Gastroesophageal sphincter (tissue), 3 donors: ENCODE results near the gene KLF5.

Experiments used
- CTCF ChIP-seq, 4 experiments: fragments of 200-600 bp in 2 of 4; fragments of 450-650 bp in 2 of 4; sonication (generic) in 1 of 4; IDR thresholded peaks; one replicate each; pipeline ENCODE4 v1.5.1; 2017 to 2019; ENCODE audit warnings: antibody characterized with exemption in 4 of 4, mild to moderate bottlenecking in 2 of 4, moderate library complexity in 2 of 4
- EP300 ChIP-seq: sonication (generic); formaldehyde crosslinking; IDR thresholded peaks from one replicate; pipeline ENCODE4 v1.6.1; 2017; ENCODE audit warnings: antibody characterized with exemption, mild to moderate bottlenecking
- POLR2A ChIP-seq, 2 donors: fragments of 450-650 bp; IDR thresholded peaks; one replicate each; pipeline ENCODE4 v1.6.1; 2017; ENCODE audit warnings: antibody characterized with exemption in 2 of 2, mild to moderate bottlenecking in 2 of 2, moderate library complexity in 1 of 2

DNA sequence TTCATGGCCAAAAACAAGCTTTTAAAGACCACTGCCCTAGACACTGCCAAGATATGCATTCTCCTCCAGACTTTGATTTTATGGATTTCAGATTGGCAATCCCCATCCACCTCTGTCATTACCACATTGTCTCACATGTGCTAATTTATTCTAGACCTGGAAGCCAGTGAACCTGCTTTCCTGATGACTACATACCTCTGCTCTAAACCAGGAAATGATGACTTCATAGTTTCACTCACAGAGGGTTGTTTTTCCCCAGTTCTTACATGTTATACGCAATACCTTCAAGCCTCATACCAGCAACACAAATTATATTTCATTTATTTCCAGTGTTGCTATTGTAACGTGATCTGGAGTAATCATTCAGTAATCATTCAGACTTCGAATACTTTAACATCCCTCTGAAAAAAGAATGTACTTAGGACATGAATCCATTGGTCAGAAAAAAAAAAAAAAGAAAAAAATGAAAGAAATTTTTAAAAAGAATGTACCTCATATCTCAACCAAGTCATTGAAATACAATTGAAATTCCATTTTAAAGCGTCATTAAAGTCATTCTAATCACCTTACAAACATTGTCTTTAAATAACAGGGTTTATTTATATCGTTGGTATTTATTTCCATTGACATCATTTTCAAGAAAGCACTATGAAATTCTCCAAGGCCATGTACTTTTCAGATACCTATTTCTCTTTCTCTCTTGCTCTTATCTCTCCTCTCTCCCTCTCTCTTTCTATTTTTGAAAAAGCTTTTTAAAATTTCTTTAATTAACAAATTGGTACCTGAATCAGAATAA lies 33.4 kb upstream of the KLF5 start:
- TF ChIP-seq CTCF (IDR thresholded peaks at IDR 0.05) (no peak), POLR2A (IDR thresholded peaks at IDR 0.05) (no peak), EP300 (no peak)
